Fibroblast of skin of right biceps (primary cell): ENCODE results near the gene KRT78.

Experiments used
- DNase-seq: peaks from one replicate; pipeline ENCODE4 v3.0.0-alpha.2; 2013

KRT78 gene

DNA sequence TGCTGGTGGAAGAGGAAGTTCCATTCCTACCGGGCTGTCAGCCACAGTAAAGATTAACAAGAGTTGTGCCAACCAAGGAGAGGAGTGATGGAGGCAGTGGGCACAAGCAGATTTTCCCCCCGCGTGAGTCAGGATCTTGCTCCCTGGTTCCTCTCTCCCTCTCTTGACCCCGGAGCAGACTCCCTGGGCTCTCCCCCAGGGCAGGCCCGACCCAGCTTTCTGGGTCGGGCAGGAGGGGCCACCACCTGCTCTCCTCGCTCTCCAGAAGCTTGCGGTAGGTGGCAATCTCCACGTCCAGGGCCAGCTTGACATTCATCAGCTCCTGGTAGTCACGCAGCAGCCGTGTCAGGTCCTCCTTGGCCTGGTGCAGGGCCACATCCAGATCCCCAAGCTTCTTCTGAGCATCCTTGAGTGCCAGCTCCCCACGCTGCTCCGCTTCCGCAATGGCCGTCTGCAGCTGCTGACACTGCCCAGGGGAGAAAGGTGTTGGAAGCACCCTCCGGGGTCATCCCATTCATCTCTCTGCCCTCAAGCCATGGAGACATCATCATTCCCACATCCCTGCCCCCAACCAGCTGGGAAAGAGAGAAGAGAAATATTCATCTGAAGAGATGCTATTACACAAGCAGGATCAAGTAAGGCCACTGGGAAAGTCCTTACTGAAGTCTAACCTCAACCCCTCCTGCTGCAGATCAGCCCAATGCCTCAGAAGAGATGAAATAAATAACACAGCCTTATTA is 25.9 kb downstream of the KRT78 start:
- DNase-seq = no peak

GRCh38 chr12:52821826-52822660 is 26.8 kb downstream of the KRT78 start:
- DNase-seq = no peak

DNA sequence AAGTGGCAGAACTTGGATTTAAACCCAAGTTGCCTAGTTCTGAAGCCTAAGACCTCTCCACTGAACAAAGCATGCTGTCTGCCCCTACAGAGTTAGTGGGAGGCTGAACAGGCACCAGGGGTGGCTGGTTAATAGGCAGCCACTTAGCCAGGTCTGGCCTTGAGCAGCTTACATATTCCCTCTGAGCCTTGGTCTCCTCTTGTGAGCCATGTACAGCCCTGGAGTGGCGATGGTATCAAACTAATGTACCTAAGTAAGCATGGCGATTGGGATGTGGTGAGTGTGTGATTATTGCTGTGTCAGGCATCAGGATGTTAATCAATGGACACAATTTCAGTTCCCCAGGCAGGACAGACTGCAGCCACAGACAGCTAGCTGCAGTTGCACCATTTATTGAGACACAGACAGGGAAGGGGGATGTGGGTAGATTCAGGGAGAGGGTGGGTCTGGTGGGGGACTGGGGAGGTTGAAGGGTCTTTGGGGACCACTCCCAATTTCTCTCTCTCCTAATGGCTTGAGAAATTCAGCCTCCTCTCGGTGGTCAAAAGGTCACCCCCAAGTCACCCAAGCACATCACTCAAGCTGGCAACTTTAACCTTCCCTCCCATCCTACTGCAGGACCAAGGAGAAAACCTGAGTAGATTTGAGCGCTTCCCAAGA is 27.6 kb downstream of the KRT78 start:
- no peak for DNase-seq

- DNase-seq = no peak
Observed at GRCh38 chr12:52820521-52820920, 28.3 kb downstream of the KRT78 start.

GRCh38 chr12:52819731-52820510 is 28.9 kb downstream of the KRT78 start:
- DNase-seq = no peak

DNA sequence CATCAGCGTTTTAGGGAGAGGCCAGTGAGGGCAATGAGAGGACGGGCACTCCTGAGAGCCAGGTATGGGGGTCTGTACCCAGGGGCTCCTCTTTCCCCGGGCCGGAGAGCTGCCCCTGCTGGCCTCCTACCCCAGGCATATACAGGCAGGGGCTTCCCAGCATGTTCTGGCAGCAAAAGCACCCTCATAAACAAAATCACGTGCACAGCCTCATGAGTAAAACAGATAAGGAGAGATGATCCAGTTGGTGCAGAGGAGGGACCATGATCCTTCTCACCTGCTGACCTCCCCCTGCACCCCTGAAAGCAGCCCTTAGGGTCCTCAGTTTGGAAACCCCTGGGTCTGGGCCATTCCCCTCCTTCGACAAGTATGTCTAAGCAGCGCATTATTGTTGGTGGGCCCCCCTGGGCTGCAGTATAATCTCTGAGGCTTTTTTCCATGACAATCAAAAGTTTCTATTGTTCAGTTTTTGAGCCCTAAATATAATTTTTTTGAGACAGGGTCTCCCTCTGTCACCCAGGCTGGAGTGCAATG is 29.8 kb downstream of the KRT78 start:
- no peak for DNase-seq

DNA sequence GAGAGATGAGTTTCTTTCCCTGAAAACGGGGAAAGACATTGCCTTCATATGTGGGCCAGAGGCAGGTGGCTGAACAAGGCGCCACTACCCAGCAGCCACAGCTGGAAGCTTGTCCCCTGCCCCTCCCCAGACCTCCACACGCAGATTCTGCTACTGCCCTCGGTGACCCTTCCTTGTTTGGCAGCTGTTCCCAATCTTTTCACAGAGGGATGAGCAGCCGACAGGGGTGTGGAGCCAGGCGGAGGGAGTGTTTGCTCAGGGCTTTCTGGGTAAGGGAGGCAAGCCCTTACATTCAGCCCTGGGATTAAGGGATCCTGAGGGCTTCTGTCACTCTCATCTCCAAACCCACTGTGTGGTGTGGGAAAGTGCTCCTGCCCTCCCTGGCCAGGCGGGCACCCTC is 30.4 kb downstream of the KRT78 start:
- DNase-seq = no peak

- DNase-seq = no peak
Observed at GRCh38 chr12:52817699-52818238, 31.0 kb downstream of the KRT78 start.

- DNase-seq = no peak
Observed at GRCh38 chr12:52817003-52817698, 31.6 kb downstream of the KRT78 start.

DNA sequence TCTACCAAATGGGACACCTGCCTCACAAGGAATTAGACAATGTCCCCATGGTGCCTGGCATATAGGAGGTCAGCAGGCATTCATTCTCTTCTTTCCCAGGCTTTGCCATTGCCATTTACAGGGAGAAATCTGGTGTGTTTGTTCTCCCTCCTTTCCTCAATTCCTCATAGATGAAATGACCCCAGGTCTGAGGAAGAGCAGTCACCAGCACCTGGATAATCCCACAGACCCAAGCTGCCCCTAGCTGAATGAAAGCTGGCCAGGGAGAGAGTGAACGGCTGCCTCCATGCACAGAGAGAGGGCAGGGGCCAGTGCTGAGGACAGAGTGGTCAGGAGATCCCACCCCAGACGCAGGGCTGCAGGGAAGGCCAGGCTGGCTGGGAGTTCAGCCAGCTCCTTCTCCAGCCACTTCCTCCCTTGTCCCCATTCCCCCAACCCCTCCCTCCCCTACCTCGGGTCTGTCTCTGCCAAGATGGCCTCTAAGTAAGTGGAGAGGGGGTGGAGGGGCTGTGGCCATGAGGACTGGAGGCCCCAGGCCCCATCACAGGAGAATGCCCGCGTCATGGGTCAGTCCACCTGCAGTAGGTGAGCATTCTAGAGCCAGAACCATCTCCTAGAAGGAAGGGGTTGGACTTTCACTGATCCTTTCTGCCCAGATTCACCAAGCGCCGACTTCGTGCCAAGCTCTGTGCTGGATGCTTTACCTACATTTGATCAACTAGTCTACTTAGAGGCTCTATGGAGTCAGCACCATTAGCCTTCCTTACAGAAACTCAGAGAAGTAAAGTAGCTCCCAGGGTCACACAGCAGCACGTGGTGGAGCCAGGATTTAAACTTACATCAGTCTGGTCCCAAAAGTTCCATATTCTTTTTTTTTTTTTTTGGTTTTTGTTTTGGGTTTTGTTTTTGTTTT is 32.9 kb downstream of the KRT78 start:
- DNase-seq = no peak

- no peak for DNase-seq
Observed at GRCh38 chr12:52815161-52815560, 33.6 kb downstream of the KRT78 start.

- no peak for DNase-seq
Observed at GRCh38 chr12:52814710-52815155, 34.1 kb downstream of the KRT78 start.

DNA sequence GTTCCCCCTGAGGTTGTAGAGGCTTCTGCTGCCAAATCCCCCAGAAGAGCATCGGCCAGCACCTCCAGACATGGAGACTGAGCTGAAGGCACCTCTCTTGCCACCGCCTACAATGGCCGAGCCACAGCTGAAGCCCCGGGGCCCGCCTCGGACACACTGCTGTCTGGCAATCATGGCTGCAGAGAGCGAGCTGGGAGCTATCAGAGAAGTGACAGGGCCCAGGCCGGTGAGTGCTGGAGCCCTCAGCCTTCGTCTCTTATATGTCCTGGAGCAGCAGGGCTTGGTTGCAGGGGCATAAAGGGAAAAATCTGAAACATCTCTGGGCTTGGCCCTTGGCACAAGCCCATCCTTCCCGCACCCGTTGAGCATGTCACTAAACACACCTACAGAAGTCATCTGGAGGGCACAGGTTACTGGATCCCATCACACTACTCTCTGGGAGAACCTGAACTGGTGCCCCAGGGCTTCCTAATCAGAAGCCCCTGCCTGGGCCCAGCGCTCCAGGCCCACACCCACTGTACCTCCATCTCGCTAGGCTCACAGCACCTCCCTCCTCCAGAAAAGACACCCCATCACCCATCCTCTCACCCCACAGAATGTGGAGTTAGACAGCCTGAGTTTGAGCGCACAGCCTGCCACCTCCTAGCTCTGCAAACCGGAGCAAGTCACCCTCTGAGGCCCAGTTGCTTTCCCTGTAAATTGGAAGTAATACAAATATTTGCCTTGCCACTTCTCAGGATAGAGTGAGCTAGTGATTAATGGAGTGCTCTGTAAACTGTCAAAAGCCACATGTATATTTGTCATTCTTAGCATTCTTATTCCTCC is 34.7 kb downstream of the KRT78 start, which contains the start of gene KRT4:
Gene KRT4 (minus strand): TSS at position 232 of the 825 bp plus-strand sequence. CDS start 58 bp downstream, at position 174.
- peak; percentile 73 for DNase-seq

- no peak for DNase-seq
Observed at GRCh38 chr12:52813203-52813819, 35.5 kb downstream of the KRT78 start.

- DNase-seq = no peak
Observed at GRCh38 chr12:52812749-52813148, 36.0 kb downstream of the KRT78 start.

DNA sequence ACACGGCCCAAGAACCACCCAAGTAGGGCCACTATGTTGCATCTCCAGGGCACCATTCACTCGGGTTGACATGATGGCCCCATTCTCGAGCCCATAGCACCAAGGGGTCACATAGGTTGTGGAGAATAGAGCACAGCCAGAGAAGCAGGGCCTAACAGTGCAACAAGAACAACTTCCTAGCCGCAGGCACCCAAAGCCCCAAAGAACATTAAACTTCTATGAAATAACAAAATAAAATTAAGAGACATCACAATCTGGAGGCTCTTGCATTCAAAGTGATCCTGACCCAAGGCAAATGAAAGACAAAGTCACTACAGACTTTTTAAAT is 36.8 kb downstream of the KRT78 start:
- no peak for DNase-seq

DNA sequence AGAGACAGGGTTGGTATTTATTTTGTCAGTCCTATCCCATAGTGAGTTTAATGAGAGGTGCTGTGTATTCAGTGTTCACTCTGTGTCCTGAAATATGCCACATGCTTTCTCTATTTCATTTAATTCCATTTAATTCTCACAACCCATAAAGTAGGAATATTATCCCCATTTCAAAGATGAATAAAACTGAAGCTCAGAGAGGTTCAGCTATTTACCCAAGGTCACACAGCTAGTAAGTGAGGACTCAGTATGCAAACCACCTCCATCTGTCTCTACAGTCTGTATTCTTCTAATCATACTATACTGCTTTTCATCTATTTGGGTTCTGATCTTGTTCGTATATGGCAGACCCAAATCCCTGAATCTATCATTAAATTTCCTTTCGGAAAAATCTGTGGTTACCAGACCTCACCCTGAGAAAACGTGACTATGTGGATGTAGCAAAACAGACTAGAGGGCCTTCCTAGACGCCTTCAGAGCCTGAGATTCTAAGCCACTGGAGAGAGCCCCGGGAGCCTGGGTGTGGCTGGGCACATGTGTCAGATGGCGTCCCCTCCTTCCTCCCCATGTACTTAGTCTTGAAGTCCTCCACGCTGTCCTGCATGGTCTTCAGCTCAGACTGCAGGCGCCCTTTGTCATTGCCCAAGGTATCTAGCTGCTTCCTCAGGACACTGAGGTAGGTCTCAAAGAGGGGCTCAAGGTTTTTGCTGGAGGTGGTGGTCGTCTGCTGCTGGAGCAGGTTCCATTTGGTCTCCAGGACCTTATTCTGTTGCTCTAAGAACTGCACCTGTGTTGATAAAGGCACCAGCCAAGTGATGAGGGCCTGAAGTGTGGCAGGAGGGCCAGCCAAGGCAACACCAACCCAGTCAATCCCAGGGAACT is 37.4 kb downstream of the KRT78 start:
- no peak for DNase-seq

DNA sequence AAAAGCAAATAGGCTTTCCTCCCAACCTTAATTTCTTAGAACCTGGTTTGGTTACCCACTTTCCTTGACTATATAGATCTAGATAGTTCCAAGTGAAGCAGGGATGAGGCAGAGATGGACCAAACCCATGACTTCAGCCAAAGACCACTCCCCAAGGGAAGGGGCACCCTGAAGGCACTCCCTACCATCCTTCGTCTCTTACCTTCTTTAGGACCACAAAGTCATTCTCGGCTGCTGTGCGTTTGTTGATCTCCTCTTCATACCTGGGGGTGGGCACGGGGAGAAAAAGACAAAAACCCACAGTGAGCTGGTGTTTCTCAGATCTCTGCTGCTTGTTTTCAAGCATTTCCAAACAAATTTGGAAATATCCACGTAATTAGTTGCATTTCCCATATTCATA is 38.2 kb downstream of the KRT78 start:
- DNase-seq = no peak
